Astrocyte of the spinal cord (primary cell): Measurements from ENCODE around the gene UBA1.
A peak's percentile ranks its signal among the peaks of the same experiment; 100 is the strongest.

ENCODE experiments used
- DNase-seq: peaks from one replicate; pipeline ENCODE4 v3.0.0; 2011; ENCODE audit warnings: low read depth, low spot score
- H3K4me3 ChIP-seq: 2 replicates; pipeline ENCODE4 v1.5.1; 2011; ENCODE audit warnings: low read depth, mild to moderate bottlenecking, low read length, moderate library complexity
- CTCF ChIP-seq: IDR thresholded peaks from 2 replicates; pipeline ENCODE4 v1.5.1; 2012; ENCODE audit warnings: low read depth, mild to moderate bottlenecking, low read length, inconsistent platforms
- in situ Hi-C: cut with HindIII; loops from 2 replicates; pipeline ENCODE4 v1.10.0; 2017; ENCODE audit warnings: low sequenced_read_pairs

The UBA1 gene

DNA sequence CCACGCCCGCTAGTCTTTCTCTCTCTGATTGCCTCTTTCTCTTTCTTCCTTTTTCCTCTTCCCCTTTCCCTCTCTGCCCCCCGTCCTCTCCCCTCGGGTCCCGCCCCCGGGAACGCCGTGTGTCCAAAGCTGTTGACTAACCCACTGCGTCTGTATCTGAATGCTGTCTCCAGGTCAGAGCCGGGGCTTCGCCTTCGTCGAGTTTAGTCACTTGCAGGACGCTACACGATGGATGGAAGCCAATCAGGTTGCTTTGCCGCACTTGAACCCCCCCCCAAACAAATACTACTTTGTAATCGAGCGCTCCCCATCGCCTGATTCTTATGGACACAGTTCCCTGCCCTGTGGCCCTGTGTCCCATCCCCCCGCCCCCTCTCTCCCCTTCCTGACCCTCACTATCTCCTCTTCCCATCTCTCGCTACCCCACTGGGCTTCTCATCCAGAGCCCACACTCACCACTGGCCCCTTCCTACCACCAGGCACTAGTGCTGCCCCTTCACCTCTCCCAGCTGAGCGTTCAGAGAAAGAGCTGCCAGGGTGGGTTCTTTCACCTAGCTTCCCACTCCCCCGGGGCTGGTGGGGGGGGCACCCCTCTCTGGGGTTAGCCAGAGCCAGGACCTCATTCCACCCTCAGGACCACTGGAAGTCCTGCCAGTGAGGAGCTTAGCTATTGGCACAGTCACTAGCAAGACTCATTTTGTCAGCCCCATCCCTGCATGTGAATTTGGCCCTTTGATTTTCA, 18.6 kb upstream of the UBA1 start:
- DNase-seq: no peak

GRCh38 chrX:47175588-47175980, 18.0 kb upstream of the UBA1 start:
- in situ Hi-C loops: no loop called here
- no peak for TF ChIP-seq CTCF
- H3K4me3 ChIP-seq: no peak overlapping the region
- DNase-seq: no peak

More for the DNA sequence above, 18.6 kb upstream of the UBA1 start:
- in situ Hi-C loops: no loop called here
- no peak for TF ChIP-seq CTCF
- no peak overlapping the region for H3K4me3 ChIP-seq

DNA sequence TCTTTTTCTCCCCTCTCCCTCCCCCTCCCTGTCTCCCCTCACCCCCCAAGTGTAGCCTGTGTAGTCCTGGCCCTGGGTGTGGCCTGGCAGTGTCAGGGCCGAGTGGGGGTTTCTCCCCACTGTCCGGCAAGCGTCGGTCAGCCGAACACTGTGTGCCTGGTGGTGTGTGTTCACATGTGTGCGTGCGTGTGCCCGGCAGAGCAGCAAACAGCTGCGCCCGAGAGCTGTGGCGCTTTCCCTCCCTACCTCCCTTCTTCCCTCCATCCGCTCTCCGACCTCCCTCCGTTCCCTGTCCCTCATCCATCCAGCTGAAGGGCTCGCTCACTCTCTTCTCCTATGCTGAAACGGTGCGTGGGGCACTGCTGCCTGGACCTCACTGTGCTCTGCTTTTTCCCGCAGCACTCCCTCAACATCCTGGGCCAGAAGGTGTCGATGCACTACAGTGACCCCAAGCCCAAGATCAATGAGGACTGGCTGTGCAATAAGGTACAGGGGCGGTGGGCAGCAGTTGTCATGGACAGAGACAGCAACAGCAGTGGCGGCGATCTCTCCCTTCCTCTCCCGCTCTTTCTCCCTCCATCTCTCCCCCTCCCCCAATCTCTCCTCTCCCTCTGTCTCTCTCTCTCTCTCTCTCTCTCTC, 17.4 kb upstream of the UBA1 start:
- in situ Hi-C loops: no loop called here
- no peak for DNase-seq
- TF ChIP-seq CTCF: no peak
- H3K4me3 ChIP-seq: no peak overlapping the region

GRCh38 chrX:47177079-47177478, 16.6 kb upstream of the UBA1 start:
- H3K4me3 ChIP-seq: no peak overlapping the region
- in situ Hi-C loops: no loop called here
- no peak for TF ChIP-seq CTCF
- no peak for DNase-seq

DNA sequence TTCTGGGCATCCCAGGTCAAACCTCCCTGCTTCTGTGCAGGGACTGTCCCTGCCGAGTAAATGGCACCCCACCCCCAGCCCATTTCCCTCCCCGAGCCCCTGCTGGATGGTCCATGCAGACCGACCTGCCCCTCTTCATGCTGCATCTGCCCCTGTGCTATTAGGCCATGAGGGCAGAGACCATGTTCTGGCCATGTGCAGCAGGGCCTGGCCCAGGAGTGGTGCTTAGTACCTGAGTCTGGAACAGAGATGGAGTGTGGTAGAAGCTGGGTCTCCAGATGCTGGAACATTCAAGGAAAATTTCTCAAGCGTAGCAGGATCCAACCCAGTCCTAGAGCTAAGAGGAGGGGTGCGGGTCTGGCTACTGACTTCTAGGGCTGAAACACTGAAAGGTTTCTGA, 15.3 kb upstream of the UBA1 start:
- in situ Hi-C loops: no loop called here
- TF ChIP-seq CTCF: no peak
- DNase-seq: no peak
- no peak overlapping the region for H3K4me3 ChIP-seq

DNA sequence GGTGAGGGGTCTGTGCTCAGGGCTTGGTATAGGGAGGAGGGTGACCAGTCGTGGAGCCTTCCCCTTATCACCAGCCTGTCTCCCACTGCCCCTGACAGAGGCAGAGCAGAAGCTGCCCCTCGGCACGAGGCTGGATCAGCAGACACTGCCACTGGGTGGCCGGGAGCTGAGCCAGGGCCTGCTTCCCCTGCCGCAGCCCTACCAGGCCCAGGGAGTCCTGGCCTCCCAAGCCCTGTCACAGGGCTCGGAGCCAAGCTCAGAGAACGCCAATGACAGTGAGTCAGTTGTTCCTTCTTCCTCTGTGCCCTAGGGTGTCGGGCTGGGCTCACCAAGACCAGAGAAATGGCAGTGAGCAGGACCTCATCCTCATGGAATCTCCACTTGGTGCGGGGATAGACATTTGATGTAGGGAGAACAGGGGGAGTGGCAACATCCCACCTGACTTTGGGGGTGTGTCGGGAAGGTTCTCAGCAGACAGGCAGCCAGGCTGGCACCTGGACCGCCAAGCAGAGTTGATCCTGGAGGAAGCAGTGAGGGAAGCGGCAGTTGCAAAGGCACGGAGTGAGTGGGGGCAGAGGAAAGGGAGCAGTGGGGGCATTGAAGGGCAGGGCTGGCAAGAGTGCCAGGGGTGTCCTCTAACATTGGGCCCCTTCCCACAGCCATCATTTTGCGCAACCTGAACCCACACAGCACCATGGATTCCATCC, 14.3 kb upstream of the UBA1 start:
- no peak overlapping the region for H3K4me3 ChIP-seq
- in situ Hi-C loops: no loop called here
- peak; percentile 26 for DNase-seq
- TF ChIP-seq CTCF: no peak
